SK-N-SH treated with all-trans-retinoic acid at 6 μM for 48 hours (cell line): ENCODE results near the gene CLEC1A.

Source experiments
- ATAC-seq: fragments of 200-7000 bp; cut with Tn5 transposase; 3 replicates; pipeline ENCODE4 v1.9.1; 2020; ENCODE audit warnings: mild to moderate bottlenecking, moderate library complexity
- ARNTL ChIP-seq: fragments of 450-650 bp; formaldehyde crosslinking; IDR thresholded peaks from 2 replicates; pipeline ENCODE4 v1.5.0; 2020; ENCODE audit warnings: low read depth, mild to moderate bottlenecking, moderate library complexity, borderline replicate concordance
- BACH2 ChIP-seq: fragments of 250-450 bp; sonication (Bioruptor Pico); IDR thresholded peaks from 2 replicates; pipeline ENCODE4 v1.9.0; 2021; ENCODE audit warnings: mild to moderate bottlenecking, borderline replicate concordance
- CREB5 ChIP-seq: fragments of 250-450 bp; sonication (Bioruptor Pico); IDR thresholded peaks from 2 replicates; pipeline ENCODE4 v1.5.1; 2020; ENCODE audit warnings: low read depth, mild to moderate bottlenecking, moderate library complexity
- CSDC2 ChIP-seq: fragments of 250-450 bp; sonication (Bioruptor Pico); IDR thresholded peaks from 2 replicates; pipeline ENCODE4 v1.5.0; 2020; ENCODE audit warnings: mild to moderate bottlenecking, moderate library complexity
- ESRRG ChIP-seq: fragments of 250-450 bp; sonication (Bioruptor Pico); IDR thresholded peaks from 2 replicates; pipeline ENCODE4 v1.6.1; 2021; ENCODE audit warnings: mild to moderate bottlenecking
- GLIS3 ChIP-seq: fragments of 250-450 bp; sonication (Bioruptor Pico); IDR thresholded peaks from 2 replicates; pipeline ENCODE4 v1.5.0; 2020; ENCODE audit warnings: mild to moderate bottlenecking, moderate library complexity
- ISL1 ChIP-seq: fragments of 250-450 bp; sonication (Bioruptor Pico); IDR thresholded peaks from 2 replicates; pipeline ENCODE4 v2.1.2; 2022; ENCODE audit warnings: mild to moderate bottlenecking, moderate library complexity
- OSR1 ChIP-seq: fragments of 250-450 bp; sonication (Bioruptor Pico); IDR thresholded peaks from 2 replicates; pipeline ENCODE4 v1.8.0; 2022; ENCODE audit warnings: moderate library complexity, mild to moderate bottlenecking, inconsistent platforms
- PATZ1 ChIP-seq: fragments of 250-450 bp; sonication (Bioruptor Pico); IDR thresholded peaks from 2 replicates; pipeline ENCODE4 v1.8.0; 2020; ENCODE audit warnings: mild to moderate bottlenecking, moderate library complexity, borderline replicate concordance
- POU6F1 ChIP-seq: fragments of 250-450 bp; sonication (Bioruptor Pico); IDR thresholded peaks from 2 replicates; pipeline ENCODE4 v1.8.0; 2021; ENCODE audit warnings: low read depth, mild to moderate bottlenecking, moderate library complexity, borderline replicate concordance
- RARB ChIP-seq: fragments of 250-450 bp; sonication (Bioruptor Pico); IDR thresholded peaks from 2 replicates; pipeline ENCODE4 v1.8.0; 2021; ENCODE audit warnings: mild to moderate bottlenecking, moderate library complexity
- SNAI2 ChIP-seq: fragments of 250-450 bp; sonication (Bioruptor Pico); IDR thresholded peaks from 2 replicates; pipeline ENCODE4 v1.5.0; 2020; ENCODE audit warnings: mild to moderate bottlenecking, moderate library complexity
- TCF4 ChIP-seq: fragments of 250-450 bp; sonication (Bioruptor Pico); IDR thresholded peaks from 2 replicates; pipeline ENCODE4 v1.8.0; 2021; ENCODE audit warnings: mild to moderate bottlenecking, moderate library complexity, borderline replicate concordance
- TOX ChIP-seq: fragments of 250-450 bp; sonication (Bioruptor Pico); IDR thresholded peaks from 2 replicates; pipeline ENCODE4 v1.8.0; 2021; ENCODE audit warnings: mild to moderate bottlenecking, moderate library complexity, borderline replicate concordance
- ZC3H10 ChIP-seq: fragments of 250-450 bp; sonication (Bioruptor Pico); IDR thresholded peaks from 2 replicates; pipeline ENCODE4 v1.5.1; 2021; ENCODE audit warnings: mild to moderate bottlenecking, moderate library complexity
- ZFP3 ChIP-seq: fragments of 250-450 bp; sonication (Bioruptor Pico); IDR thresholded peaks from 2 replicates; pipeline ENCODE4 v1.5.0; 2020; ENCODE audit warnings: mild to moderate bottlenecking, moderate library complexity
- ZFP30 ChIP-seq: fragments of 450-650 bp; formaldehyde crosslinking; IDR thresholded peaks from 2 replicates; pipeline ENCODE4 v1.5.0; 2022; ENCODE audit warnings: mild to moderate bottlenecking, moderate library complexity
- ZNF565 ChIP-seq: fragments of 450-650 bp; formaldehyde crosslinking; conservative IDR thresholded peaks from 2 replicates; pipeline ENCODE4 v1.5.0; 2020; ENCODE audit warnings: low read depth, mild to moderate bottlenecking, moderate library complexity
- ZNF70 ChIP-seq: fragments of 450-650 bp; formaldehyde crosslinking; IDR thresholded peaks from 2 replicates; pipeline ENCODE4 v1.5.0; 2020; ENCODE audit warnings: mild to moderate bottlenecking, moderate library complexity
- ZNF8 ChIP-seq: fragments of 450-650 bp; formaldehyde crosslinking; IDR thresholded peaks from 2 replicates; pipeline ENCODE4 v1.5.0; 2020; ENCODE audit warnings: mild to moderate bottlenecking, moderate library complexity

Gene CLEC1A

GRCh38 chr12:10122689-10123088 lies 23.9 kb upstream of the CLEC1A start (continued):
- no peak for TF ChIP-seq ZNF565
- no peak for TF ChIP-seq TCF4

GRCh38 chr12:10121278-10121677 lies 22.5 kb upstream of the CLEC1A start:
- TF ChIP-seq CSDC2 (CRISPR knock-in tag) (no peak), ZNF8 (CRISPR knock-in tag) (no peak), OSR1 (no peak), TCF4 (no peak), CREB5 (CRISPR knock-in tag) (no peak), ZFP3 (CRISPR knock-in tag) (no peak), TOX (CRISPR knock-in tag) (no peak), ESRRG (CRISPR knock-in tag) (no peak)
- TF ChIP-seq, all 23 proteins: peak for 0
- ATAC-seq, result no peak

- ATAC-seq, result no peak
- no peak for TF ChIP-seq POU6F1 (CRISPR knock-in tag)
- TF ChIP-seq ZFP30 (CRISPR knock-in tag), result no peak
- no peak for TF ChIP-seq ZNF565
- no peak for TF ChIP-seq BACH2
- no peak for TF ChIP-seq SNAI2 (CRISPR knock-in tag)
- TF ChIP-seq TOX (CRISPR knock-in tag), result no peak
- TF ChIP-seq CSDC2 (CRISPR knock-in tag), result no peak
- TF ChIP-seq PATZ1 (CRISPR knock-in tag), result no peak
- TF ChIP-seq OSR1, result no peak
- TF ChIP-seq ISL1, result no peak
- TF ChIP-seq ZNF8 (CRISPR knock-in tag), result no peak
- no peak for TF ChIP-seq CREB5 (CRISPR knock-in tag)
- no peak for TF ChIP-seq ARNTL
- no peak for TF ChIP-seq ESRRG (CRISPR knock-in tag)
- no peak for TF ChIP-seq TCF4
- no peak for TF ChIP-seq GLIS3 (CRISPR knock-in tag)
Observed at GRCh38 chr12:10119066-10119465, 20.3 kb upstream of the CLEC1A start.

- no peak for ATAC-seq
- TF ChIP-seq ISL1 (no peak), ZC3H10 (no peak), RARB (CRISPR knock-in tag) (no peak), ZFP3 (CRISPR knock-in tag) (no peak), ARNTL (no peak), ZNF565 (no peak), SNAI2 (CRISPR knock-in tag) (no peak), OSR1 (no peak), PATZ1 (CRISPR knock-in tag) (no peak), ZNF70 (no peak), ZNF8 (CRISPR knock-in tag) (no peak), CREB5 (CRISPR knock-in tag) (no peak)
Observed at GRCh38 chr12:10115890-10116289, 17.1 kb upstream of the CLEC1A start.
